Activated T-cell treated with anti-CD3 and anti-CD28 coated beads, Interleukin-2, amount 50 U/mL, for 72 hours (primary cell): ENCODE measurements around the gene KIF26B. TPM values are rescaled to one million over a fixed set of nuclear protein-coding genes. Genes with fewer than 3 reads are reported as not detected.

ENCODE experiments used
- ATAC-seq, 2 donors: fragments of 150-1000 bp; cut with Tn5 transposase; replicated peaks in 1 of 2; 2 replicates each; pipeline ENCODE4 v1.10.0; 2021; ENCODE audit warnings: moderate library complexity in 2 of 2, mild to moderate bottlenecking in 1 of 2
- DNase-seq, 2 donors: peaks; one replicate each; pipeline ENCODE4 v3.0.0; 2021 to 2022; ENCODE audit warnings: mixed read lengths in 1 of 2
- H3K27ac Mint-ChIP-seq: one replicate; pipeline ENCODE4 v1.8.0; 2022; ENCODE audit warnings: mild to moderate bottlenecking, moderate library complexity, mixed read lengths
- H3K27me3 Mint-ChIP-seq: one replicate; pipeline ENCODE4 v1.8.0; 2022; ENCODE audit warnings: low read depth, mixed read lengths
- H3K36me3 Mint-ChIP-seq, 2 donors: one replicate each; pipeline ENCODE4 v1.8.0; 2022; ENCODE audit warnings: mixed read lengths in 2 of 2, mild to moderate bottlenecking in 1 of 2; ENCODE audit not compliant: insufficient read depth in 2 of 2
- H3K4me1 Mint-ChIP-seq: one replicate; pipeline ENCODE4 v1.8.0; 2022; ENCODE audit warnings: low read depth, mixed read lengths
- H3K4me3 Mint-ChIP-seq, 2 donors: one replicate each; pipeline ENCODE4 v1.8.0; 2022; ENCODE audit warnings: mild to moderate bottlenecking in 2 of 2, mixed read lengths in 2 of 2, moderate library complexity in 2 of 2
- H3K9me3 Mint-ChIP-seq, 2 donors: one replicate each; pipeline ENCODE4 v1.8.0; 2022; ENCODE audit warnings: mixed read lengths in 2 of 2
- total RNA-seq, 2 donors: library from RNA; stranded (reverse); gene quantifications; one replicate each; pipeline ENCODE4 v1.2.3, GENCODE V29; 2022

Gene KIF26B
- total RNA-seq, 2 donors from 2014 or later, result 0.25 to 0.34 TPM

- Mint-ChIP-seq H3K27me3 (no peaks in the 10 kb centered on the region), H3K4me1 (no peaks in the 10 kb centered on the region), H3K27ac (no peak overlapping the region), H3K9me3 (peaks cover 10 to 14% of the 10 kb centered on the region in 2 donors), H3K36me3 (peaks cover 6 to 7% of the 10 kb centered on the region in 2 donors), H3K4me3 (no peak overlapping the region)
- ATAC-seq (no peak), DNase-seq (no peak)
Measured at GRCh38 chr1:245209658-245210435, 55.1 kb downstream of the KIF26B start.

- Mint-ChIP-seq H3K4me3 (no peak overlapping the region), H3K27ac (no peak overlapping the region), H3K4me1 (no peaks in the 10 kb centered on the region), H3K27me3 (no peaks in the 10 kb centered on the region), H3K9me3 (peaks cover 10 to 14% of the 10 kb centered on the region in 2 donors), H3K36me3 (peaks cover 6 to 7% of the 10 kb centered on the region in 2 donors)
- DNase-seq (no peak), ATAC-seq (no peak)
Measured at GRCh38 chr1:245211035-245211749, 56.4 kb downstream of the KIF26B start.

- no peak for DNase-seq
- Mint-ChIP-seq H3K4me3 (no peak overlapping the region), H3K27ac (no peak overlapping the region), H3K4me1 (no peaks in the 10 kb centered on the region), H3K36me3 (peaks cover 5% of the 10 kb centered on the region in 2 donors), H3K9me3 (peaks cover 7 to 10% of the 10 kb centered on the region in 2 donors), H3K27me3 (no peaks in the 10 kb centered on the region)
- no peak for ATAC-seq
Measured at GRCh38 chr1:245211761-245212160, 57.0 kb downstream of the KIF26B start.

- DNase-seq, result no peak
- Mint-ChIP-seq H3K36me3 (peaks cover 0 to under 1% of the 10 kb centered on the region in 2 donors), H3K9me3 (peaks cover 2 to 5% of the 10 kb centered on the region in 2 donors), H3K4me1 (no peaks in the 10 kb centered on the region), H3K4me3 (no peak overlapping the region), H3K27me3 (no peaks in the 10 kb centered on the region), H3K27ac (no peak overlapping the region)
- no peak for ATAC-seq
Measured at GRCh38 chr1:245212221-245212710, 57.5 kb downstream of the KIF26B start.

GRCh38 chr1:245213066-245213831 is 58.5 kb downstream of the KIF26B start:
- no peaks in the 10 kb centered on the region for H3K36me3 Mint-ChIP-seq
- H3K27ac Mint-ChIP-seq, result no peak overlapping the region
- peaks cover 4% of the 10 kb centered on the region for H3K4me1 Mint-ChIP-seq
- DNase-seq (no peak), ATAC-seq (no peak)
- H3K27me3 Mint-ChIP-seq, result no peaks in the 10 kb centered on the region
- peaks cover 0 to 2% of the 10 kb centered on the region in 2 donors for H3K9me3 Mint-ChIP-seq
- H3K4me3 Mint-ChIP-seq, result no peak overlapping the region

GRCh38 chr1:245215071-245215470 is 60.3 kb downstream of the KIF26B start:
- Mint-ChIP-seq H3K4me3 (no peak overlapping the region), H3K36me3 (no peaks in the 10 kb centered on the region), H3K9me3 (no peaks in the 10 kb centered on the region), H3K27me3 (no peaks in the 10 kb centered on the region), H3K4me1 (peaks cover 4% of the 10 kb centered on the region), H3K27ac (no peak overlapping the region)
- DNase-seq, result no peak
- ATAC-seq, result no peak

- ATAC-seq (no peak), DNase-seq (no peak)
- Mint-ChIP-seq H3K4me1 (peaks cover 4% of the 10 kb centered on the region), H3K36me3 (no peaks in the 10 kb centered on the region), H3K27me3 (no peaks in the 10 kb centered on the region), H3K27ac (no peak overlapping the region), H3K4me3 (no peak overlapping the region), H3K9me3 (no peaks in the 10 kb centered on the region)
Measured at GRCh38 chr1:245216366-245217115, 61.8 kb downstream of the KIF26B start.

- no peak for DNase-seq
- H3K27ac Mint-ChIP-seq, result no peak overlapping the region
- peaks cover 4% of the 10 kb centered on the region for H3K4me1 Mint-ChIP-seq
- H3K27me3 Mint-ChIP-seq, result no peaks in the 10 kb centered on the region
- no peak overlapping the region for H3K4me3 Mint-ChIP-seq
- ATAC-seq, result no peak
- no peaks in the 10 kb centered on the region for H3K36me3 Mint-ChIP-seq
- H3K9me3 Mint-ChIP-seq, result no peaks in the 10 kb centered on the region
Measured at GRCh38 chr1:245217853-245218608, 63.2 kb downstream of the KIF26B start.

GRCh38 chr1:245220381-245220985 is 65.7 kb downstream of the KIF26B start:
- no peak overlapping the region for H3K4me3 Mint-ChIP-seq
- DNase-seq (no peak), ATAC-seq (no peak)
- no peaks in the 10 kb centered on the region for H3K9me3 Mint-ChIP-seq
- peaks cover 4% of the 10 kb centered on the region for H3K4me1 Mint-ChIP-seq
- no peaks in the 10 kb centered on the region for H3K36me3 Mint-ChIP-seq
- no peaks in the 10 kb centered on the region for H3K27me3 Mint-ChIP-seq
- H3K27ac Mint-ChIP-seq, result no peak overlapping the region

- DNase-seq (no peak), ATAC-seq (no peak)
- Mint-ChIP-seq H3K27ac (no peak overlapping the region), H3K4me1 (peaks cover 4% of the 10 kb centered on the region), H3K27me3 (no peaks in the 10 kb centered on the region), H3K9me3 (no peaks in the 10 kb centered on the region), H3K4me3 (no peak overlapping the region), H3K36me3 (no peaks in the 10 kb centered on the region)
Measured at GRCh38 chr1:245221805-245222204, 67.0 kb downstream of the KIF26B start.

- no peak for DNase-seq
- no peak for ATAC-seq
- H3K27ac Mint-ChIP-seq, result no peak overlapping the region
- no peaks in the 10 kb centered on the region for H3K36me3 Mint-ChIP-seq
- no peaks in the 10 kb centered on the region for H3K27me3 Mint-ChIP-seq
- H3K4me3 Mint-ChIP-seq, result no peak overlapping the region
- H3K4me1 Mint-ChIP-seq, result no peaks in the 10 kb centered on the region
- H3K9me3 Mint-ChIP-seq, result no peaks in the 10 kb centered on the region
Measured at GRCh38 chr1:245222931-245223595, 68.3 kb downstream of the KIF26B start.
